NCI-H748 (cell line): ENCODE measurements around the gene MAP1LC3B.
"Not testable (repeated sequence)": the region's sequence is repeated elsewhere in the genome, so short reads cannot be mapped to it uniquely, and the experiment has no call there.

Experiments
- DNase-seq: peaks from one replicate; lab custom pipeline; 2025; ENCODE audit not compliant: unreplicated experiment; lab: John Stamatoyannopoulos, UW

MAP1LC3B gene

GRCh38 chr16:87380881-87381280 is 11.3 kb upstream of the MAP1LC3B start:
- DNase-seq, result no peak

DNA sequence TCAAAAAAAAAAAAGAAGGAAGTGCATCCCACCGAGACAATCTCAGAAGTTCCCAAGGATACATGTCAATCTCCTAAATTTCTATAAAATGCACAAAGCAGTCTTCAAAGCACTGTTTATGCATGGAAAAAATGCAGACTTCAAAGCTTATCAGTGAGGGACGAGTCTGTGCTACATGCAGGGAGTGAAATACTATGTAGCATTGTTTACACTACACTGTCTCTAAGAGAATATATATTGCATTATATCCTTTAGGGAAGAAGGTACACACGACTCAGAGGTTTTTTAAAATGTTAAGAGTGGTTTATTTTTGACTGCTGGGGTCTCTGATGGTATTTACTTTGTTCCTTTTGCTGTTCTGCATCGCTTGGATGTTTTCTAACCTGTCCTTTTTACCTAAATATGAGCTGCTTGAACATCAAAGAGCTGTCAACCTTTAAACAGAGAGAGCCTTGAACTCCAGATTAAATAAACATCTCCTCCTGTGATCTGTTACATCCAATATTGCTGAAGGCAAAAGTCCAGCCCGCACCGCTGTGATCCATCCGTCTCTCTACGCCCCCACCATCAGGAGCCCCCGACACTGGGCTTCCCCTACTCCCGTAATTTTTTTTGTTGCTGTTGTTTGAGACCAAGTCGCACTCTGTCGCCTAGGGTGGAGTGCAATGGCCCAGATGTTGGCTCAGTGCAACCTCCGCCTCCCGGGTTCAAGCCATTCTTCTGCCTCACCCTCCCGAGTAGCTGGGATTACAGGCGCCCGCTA is 9.9 kb upstream of the MAP1LC3B start:
- no peak for DNase-seq

DNA sequence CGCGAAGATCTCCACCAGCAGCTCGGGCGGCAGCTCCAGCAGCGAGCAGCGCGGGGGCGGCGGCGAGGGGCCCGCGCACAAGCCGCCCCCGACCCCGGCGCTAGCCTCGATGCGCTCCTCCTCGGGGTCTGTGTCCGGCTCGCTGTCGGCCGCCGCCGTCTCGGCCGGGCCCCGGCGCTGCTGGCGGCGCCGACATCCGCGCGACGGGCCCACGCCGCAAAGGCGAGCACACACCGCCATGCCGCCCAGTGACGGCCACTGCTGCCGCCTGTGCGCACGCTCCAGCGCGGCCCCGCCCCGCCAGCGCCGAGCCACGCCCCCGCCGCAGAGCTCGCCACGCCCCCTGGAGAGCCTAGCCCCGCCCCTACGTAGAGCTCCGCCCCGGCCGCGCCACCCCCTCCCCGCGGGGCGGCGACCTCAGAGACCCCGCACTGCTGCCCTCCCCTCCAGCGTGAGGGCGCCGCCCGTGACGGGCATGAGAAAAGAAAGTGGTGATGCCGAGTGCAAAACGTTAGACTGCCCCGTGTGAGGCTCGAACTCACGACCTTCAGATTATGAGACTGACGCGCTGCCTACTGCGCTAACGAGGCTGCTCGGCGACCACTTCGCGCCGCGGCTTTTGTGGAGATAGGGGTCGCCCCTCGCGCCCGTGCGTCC is 8.5 kb upstream of the MAP1LC3B start, which contains the start of gene FBXO31:
Gene FBXO31 (minus strand): TSS at position 272 of the 657 bp plus-strand sequence. CDS start 32 bp downstream, at position 240.
- DNase-seq, result peak; percentile 85

DNA sequence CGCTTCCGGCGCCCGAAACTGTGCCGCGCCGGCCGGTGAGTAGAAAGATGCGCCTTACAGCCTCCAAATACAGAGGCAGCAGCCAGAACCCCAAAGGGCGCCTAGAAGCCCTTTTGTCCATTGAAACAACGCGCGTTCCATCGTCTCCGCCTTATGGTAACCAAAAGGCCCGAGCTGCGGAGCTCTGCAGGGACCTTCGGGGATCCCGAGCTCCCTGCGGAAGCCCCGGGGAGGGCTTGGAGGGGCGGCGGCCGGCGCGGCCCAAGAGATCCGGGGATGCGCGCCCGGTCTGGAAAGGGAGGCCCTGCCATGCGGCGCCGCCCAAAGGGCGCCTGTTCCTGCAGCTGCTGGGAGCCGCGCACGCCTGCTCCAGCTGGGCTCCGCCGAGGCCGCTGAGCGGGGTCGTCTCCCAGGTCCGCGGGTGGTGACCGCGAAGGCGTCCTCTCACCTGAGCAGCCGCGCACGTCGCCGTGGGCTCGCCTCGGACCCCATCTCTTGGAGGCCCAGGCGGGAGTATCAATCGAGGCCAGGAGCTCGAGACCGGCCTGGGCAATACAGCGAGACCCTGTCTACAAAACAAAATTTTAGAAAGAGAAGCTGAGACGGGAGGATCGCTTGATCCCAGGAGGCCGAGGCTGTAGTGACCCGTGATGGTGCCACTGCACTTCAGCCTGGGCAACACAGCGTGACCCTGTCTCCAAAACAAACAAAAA is 7.8 kb upstream of the MAP1LC3B start:
- DNase-seq, result peak; percentile 85

GRCh38 chr16:87384875-87385167 is 7.3 kb upstream of the MAP1LC3B start:
- not testable (repeated sequence) for DNase-seq

GRCh38 chr16:87387942-87388817 is 4.0 kb upstream of the MAP1LC3B start:
- peak; percentile 98 for DNase-seq

DNA sequence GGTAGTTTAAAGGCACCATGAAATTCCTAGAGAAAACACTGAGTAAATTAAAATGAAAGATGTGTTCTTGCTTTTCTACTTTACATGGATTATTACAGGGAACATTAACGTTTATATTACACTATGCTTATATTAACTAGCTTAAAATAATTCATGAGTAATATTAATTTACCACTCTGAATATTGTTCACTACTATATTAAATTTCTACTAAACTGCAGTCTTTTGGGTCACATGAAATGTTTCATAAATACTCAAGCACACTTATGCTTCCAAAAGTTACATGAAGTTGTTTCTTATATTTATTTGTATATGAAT is 3.4 kb upstream of the MAP1LC3B start:
- no peak for DNase-seq

DNA sequence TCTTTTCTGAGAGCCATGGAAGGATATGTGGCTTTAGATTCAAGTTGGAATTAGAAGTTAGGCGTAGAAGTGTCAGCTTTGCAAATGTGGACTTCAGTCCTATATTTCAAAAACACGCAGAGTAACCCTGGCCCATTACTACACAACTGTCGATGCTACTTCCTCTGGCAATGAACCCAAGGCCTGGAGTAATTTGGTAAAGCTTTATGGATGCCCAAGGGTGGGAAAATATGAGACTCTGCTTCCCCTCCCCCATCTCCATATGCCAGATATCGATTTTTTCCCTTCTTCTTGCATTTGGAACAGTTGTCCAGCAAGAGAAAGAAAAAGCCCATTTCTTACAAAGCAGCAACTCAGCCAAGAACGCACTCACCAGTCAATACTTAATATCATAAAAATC is 2.9 kb upstream of the MAP1LC3B start:
- DNase-seq, result no peak

DNA sequence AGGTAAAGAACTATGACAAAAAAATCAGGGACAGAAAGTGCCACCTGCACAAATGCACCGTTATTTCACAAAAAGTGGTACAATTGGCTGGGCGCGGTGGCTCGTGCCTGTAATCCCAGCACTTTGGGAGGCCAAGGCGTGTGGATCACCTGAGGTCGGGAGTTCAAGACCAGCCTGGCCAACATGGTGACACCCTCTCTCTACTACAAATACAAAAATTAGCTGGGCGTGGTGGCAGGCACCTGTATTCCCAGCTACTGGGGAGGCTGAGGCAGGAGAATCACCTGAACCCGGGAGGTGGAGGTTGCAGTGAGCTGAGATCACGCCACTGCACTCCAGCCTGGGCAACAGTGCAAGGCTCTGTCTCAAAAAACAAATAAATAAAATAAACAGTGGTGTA is 2.2 kb upstream of the MAP1LC3B start:
- DNase-seq, result not testable (repeated sequence)

- no peak for DNase-seq
Observed at GRCh38 chr16:87390641-87391323, 1.4 kb upstream of the MAP1LC3B start.

GRCh38 chr16:87391324-87391949 is 699 bp upstream of the MAP1LC3B start:
- peak; percentile 29 for DNase-seq

GRCh38 chr16:87392821-87393679 is 914 bp downstream of the MAP1LC3B start:
- DNase-seq, result peak; percentile 45

DNA sequence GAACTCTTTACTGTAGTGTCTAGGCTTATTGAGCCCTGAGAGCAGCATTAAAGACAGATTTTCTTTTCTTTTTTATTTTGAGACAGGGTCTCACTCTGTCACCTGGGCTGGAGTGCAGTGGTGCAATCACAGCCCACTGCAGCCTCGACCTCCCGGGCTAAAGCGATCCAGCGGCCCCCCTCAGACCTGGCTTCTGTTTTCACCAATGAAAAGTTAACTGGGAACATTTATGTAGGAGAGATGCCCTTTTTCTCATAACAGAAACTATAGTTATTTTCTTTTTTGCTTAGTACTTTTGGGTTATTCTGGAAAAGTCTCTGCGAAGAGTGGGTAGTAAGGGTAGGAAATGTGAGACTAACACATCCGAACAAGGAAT is 1.5 kb downstream of the MAP1LC3B start:
- DNase-seq, result no peak

GRCh38 chr16:87395181-87395842 is 3.2 kb downstream of the MAP1LC3B start:
- no peak for DNase-seq

GRCh38 chr16:87404764-87405625 is 12.9 kb downstream of the MAP1LC3B start:
- DNase-seq, result no peak

GRCh38 chr16:87406495-87407088 is 14.5 kb downstream of the MAP1LC3B start:
- DNase-seq, result no peak

DNA sequence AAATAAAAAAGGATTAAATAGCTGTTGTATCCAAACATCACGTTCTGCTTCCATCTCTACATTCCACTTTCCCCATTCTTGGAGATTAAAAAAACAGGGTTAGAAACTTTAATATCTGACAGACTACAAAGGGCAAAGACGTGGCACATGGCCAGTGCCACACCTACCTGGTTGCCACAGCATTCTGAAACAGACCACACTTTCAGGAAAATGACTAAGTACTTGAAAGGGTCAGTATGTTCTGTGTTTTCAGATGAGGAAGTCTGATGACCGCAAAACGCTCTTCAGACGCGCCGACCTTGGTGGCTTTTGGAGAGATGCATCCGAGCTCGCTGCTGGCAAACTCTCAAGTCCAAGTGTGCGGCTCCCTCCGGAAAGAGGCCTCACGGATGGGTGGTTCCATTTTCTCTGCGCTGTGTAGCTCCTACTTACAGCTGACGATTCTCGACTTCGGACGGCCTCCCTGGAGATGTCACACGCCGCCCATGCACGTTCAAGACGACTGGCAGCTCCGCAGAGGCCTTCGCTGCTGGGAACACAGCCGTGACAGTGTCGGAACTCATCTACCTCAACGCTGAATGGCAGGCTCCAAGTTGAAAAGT is 15.5 kb downstream of the MAP1LC3B start:
- DNase-seq, result no peak
